AG20443 (cell line): Measurements from ENCODE around the gene DCUN1D4.
A peak's percentile ranks its signal among the peaks of the same experiment; 100 is the strongest.

ENCODE experiments used
- DNase-seq: peaks from one replicate; pipeline ENCODE4 v3.0.0; 2012; ENCODE audit warnings: low spot score, mixed read lengths

The DCUN1D4 gene

DNA sequence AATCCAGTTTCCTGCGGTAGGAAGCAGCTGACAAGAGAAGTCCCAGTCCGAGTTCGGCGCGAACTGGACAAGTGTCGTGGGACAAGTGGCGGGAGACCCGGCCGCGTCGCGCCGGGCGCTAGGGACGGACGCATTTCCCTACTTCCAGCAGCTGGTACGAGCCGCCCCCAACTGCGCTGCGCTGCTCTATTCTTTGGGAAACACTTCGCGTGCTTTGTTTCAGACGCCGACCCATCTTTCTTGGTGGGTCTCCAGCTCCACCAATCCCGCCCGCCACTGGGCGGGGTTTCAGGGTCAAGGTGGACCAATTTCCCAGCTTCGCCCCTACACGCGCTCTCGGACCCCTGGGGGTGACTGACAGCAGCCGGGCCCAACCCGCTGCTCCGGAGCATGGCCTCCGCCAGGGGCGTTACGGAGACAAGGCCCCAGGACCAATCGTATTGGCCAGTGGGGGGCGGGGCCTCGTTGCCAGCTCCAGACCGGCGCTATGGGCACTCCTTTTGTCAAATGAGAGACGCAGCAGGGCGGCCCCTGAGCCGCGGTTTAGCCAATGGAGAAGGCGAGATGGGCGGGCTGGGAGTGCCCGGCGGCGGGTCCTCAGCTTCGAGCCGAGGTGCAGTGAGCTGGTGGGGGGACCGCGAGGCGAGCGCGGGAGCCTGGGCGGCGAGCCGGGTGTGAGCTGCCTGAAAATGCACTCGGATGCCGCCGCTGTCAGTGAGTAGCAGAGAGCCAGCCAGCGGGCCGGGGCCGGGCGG, at the start of gene DCUN1D4:
DCUN1D4 (plus strand) TSS at position 600 of the 755 bp plus-strand sequence; CDS start at position 690, 90 bp downstream.
- peak; percentile 100 for DNase-seq

DNA sequence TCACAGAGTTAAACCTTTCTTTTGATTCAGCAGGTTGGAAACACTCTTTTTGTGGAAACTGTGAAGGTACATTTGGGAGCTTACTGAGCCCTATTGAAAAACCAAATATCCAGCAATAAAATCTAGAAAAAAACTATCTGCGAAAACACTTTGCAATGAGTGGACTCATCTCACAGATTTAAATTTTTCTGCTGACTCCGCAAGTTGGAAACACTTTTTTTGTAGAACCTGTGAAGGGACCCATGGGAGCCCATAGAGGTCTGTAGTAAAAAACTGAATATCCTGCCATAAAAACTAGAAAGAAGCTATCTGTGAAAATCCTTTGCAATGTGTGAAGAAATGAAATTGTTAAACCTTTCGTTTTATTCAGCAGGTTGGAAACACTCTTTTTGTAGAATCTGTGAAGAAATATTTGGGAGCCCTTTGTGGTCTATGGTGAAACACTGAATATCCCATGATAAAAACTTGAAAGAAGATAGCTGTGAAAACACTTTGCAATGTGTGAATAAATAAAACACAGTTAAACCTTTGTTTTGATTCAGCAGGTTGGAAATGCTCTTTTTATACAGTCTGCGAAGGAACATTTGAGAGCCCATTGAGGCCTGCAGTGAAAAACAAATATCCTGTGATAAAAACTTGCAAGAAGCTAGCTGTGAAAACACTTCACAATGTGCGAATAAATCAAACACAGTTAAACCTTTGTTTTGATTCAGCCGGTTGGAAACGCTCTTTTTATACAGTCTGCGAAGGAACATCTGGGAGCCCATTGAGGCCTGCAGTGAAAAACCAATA, 22.3 kb upstream of the DCUN1D4 start:
- no peak for DNase-seq

GRCh38 chr4:51825341-51825740, 17.6 kb upstream of the DCUN1D4 start:
- DNase-seq: no peak

DNA sequence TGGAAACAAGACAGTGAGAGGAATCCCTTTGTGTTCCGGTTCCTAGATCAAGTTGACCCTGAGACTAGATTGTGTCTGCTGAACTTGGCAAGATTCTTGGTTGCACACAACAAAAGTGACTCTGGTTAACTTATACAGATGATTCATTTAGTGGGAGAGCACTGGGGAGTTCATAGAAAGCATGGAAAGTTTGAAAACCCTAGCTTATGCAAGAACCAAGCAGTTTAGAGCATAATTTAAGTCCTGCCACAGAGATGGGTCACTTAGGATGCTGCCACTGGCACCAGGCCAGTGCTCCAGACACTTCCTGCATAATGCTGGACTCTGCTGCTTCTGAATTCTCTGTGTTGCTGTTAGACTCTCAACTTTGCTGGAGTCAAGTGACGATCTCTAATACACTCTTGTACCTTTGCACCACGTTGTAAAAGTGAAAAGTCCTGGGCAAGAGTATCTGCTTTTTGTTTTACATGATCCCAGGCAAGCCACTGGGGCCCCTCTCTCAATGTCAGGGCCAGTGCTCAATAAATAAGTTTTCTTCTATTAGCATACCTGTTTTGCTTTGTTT, 12.7 kb upstream of the DCUN1D4 start:
- DNase-seq: no peak

DNA sequence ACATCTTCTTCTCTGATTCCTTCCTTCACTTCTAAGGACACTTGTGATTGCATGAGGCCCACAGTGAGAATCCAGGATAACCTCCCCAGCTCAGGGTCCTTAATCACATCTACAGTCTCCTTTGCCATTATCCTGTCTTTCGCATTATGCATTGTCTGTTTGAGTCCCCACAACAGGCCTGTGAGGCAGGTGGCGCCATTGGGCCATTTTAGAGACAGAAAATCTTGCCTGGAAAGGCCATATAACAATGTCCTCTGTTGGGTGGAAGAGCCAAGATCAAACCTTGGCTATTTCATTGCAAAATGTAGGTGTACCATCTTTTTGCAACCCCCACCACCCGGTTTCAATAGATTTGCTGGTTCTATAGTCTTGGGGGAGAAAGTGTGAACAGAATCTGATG, 11.8 kb upstream of the DCUN1D4 start:
- DNase-seq: peak; percentile 63

DNA sequence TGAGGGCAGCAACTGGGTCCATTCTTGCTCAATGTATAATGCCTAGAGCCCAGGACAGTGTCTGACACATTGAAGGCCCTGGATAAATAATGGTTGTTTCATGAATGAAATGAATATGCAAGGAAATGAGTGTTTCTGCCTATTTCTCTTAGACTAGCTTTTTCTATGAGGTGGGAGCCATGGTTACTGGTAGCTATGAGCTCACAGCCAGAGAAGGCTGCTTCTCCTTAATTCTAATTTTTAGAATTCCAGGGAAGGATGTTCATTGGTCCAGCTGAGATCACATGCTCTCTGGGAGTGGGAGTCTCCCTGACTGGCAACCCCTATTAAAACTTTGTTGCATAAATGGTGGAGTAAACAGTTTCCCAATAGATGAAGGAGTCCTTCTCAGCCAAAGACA, 9.7 kb upstream of the DCUN1D4 start:
- DNase-seq: no peak

DNA sequence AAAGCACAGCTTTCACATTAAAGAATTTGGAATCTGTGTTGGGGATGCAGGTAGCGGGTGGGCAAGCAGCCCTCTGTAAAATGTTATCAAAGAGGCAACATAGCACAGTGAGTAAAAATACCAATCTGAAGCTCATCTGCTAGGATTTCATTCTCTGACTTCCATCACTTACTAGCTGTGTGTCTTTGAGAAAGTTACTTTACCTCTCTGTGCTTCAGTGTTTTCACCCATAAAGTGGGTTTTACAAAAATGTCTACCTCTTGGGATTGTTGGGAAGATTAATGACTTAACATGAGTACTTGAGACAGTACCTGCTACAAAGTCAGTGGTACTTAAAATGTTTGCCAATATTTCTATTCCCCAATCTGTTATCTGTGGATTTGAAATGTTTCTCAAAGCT, 7.9 kb upstream of the DCUN1D4 start:
- no peak for DNase-seq

- no peak for DNase-seq
Observed at GRCh38 chr4:51835855-51836254, 7.1 kb upstream of the DCUN1D4 start.

DNA sequence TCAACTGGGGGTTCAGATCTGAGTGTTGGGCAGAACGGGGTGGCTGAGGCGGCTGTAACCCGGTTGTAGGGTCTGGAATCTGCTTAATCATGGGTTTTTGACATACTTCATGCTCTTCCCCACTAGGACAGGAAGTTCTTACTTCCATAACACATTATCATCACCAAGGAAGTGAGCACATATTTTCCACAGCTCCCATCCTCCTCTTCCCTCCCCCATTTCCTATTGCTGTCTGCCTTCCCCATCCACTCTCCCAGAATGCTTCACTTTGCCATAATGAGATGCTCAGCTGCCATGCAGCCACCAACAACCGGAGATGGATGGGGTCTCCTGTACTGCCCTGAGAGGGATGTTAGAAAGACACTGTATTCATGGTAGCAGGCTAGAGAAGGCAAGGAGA, 6.4 kb upstream of the DCUN1D4 start:
- DNase-seq: no peak

DNA sequence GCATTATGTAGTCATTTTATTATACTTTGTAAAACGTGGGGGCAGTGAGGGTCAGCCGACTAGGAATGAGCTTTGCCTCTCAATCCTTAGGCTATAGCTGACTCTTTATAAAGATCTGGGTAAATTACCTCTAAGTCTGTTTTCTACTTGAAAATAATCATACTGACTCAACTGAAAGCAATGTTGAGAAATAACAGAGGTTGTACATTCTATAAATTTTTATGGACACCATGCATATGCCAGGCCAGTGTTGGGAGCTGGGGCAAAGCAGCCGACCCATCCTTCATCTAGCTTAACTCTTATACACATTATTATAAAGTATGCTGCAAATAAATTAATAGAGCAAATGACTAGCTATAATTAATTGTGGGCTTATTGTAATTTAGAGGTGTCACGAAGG, 2.2 kb upstream of the DCUN1D4 start:
- DNase-seq: no peak

DNA sequence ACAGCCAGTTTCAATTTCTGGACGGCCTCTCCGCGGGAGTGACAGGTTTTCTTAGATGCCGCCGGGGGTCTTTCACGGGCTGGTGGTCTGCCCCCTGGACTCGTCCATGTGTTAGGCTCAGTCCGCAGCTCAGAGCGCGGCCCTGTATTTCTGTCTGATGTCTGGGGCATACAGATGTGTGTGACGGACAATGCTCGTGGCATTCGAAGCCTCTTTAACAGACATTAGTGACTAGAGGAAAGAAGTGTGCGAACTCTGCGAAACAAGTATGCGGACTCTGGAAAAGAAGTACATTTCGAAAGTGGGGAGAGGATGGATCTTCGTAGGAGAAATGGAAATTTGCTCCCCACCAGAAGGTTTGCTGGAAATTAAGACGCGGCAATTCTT, 793 bp upstream of the DCUN1D4 start:
- DNase-seq: peak; percentile 42

DNA sequence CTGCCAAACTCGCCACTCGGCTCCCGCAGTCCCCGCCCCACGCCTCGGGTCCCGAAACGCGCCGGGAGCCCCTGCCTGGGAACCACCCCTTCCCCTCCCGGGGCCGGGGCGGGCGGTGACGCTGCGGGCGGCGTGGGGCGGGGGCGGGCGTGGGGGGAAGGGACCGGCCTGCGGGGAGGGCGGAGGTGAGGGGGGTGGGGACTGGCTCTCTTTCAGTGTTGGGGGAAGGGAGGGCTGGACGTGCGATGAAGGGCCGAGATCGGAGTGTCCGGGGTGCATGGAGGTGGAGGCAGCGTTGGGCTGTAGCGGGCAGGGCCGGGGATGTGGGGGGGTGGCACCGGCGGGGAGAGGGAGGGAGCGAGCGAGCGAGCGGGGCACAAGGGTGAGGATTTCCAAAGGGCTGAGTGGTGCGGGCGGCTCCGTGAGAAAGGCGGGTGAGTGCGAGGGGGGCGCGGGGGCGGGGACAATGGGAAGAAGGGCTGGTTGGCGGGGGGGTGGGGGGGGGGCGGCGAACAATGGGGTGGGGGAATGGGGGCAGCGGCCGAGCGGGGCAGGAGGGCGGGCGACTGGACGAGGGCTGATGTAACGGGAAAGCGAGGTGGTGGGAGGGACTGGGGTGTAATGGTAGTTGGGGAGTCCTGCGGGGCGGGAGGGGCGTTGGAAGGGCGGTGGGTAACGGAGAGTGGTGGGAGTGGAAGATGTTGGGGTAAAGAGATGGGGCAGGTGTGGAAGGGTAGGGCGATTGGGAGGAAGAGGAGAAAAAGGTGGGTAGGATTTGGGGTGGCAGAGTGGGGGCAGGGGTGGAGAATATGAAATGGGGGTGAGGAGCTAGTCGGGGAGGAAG, 578 bp downstream of the DCUN1D4 start:
- peak; percentile 66 for DNase-seq

DNA sequence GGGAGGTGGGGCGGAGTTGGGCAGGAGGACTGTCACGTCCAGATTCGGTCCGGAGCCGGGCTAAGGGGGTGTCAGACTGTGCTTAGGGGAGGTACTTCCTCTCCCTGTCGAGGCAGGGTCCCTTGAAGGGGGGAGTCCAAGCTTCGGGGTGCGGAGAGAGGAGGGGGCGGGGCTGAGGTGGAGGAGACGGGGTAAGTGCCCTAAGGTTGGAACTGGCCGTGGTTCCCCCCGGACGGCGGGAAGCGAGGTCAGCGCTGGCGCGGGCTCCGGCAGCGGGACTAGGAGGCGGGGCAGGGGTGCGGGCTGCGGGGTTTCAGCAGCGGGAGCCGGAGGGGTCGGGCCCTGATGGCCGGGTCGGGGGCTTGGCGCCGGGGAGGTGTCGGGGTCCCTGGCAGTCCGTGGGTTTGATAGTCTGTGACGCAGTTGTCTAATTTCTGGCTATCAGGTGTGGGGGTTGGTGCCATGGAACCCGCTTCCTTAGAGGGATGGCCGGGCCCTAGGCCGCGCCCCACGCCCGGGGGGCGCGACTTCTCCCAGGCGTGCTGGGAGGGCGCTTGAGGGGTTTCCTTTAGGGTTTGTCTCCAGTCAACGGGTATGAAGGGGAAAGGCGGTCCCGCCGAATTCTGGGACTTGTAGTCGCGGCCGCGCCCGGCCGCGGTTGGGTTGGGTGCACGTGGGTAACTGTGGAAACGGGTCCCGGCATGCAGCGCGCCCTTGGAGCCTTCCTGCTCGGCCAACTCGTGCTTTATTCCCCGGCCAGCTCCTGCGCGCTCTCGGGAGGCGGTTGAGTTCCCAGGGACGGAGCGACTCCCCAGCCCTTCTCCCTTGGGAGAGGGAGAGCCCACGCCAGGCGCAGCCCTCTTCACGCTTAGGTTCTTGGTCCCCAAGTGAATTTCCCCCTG, 1.5 kb downstream of the DCUN1D4 start:
- DNase-seq: peak; percentile 90

- no peak for DNase-seq
Observed at GRCh38 chr4:51845055-51845426, 2.1 kb downstream of the DCUN1D4 start.

DNA sequence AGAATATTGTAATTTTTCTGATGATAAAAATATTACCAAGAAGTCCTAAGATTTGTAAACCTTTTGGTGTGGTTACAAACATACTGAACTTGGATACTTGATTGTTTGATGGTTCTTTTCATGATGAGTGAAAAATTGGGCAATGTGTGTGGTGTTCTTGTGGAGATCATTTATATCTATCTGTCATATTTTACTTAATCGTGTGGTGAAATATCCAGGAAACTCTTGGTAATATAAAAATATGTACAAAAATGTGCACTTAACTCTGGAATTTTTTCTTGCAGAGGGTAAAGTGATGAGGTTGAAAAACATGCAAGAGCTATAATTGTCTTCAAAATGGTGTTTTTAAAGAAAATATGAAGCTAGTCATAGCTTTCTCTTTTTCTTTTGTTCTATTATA, 2.8 kb downstream of the DCUN1D4 start:
- no peak for DNase-seq

- no peak for DNase-seq
Observed at GRCh38 chr4:51849430-51849829, 6.5 kb downstream of the DCUN1D4 start.

DNA sequence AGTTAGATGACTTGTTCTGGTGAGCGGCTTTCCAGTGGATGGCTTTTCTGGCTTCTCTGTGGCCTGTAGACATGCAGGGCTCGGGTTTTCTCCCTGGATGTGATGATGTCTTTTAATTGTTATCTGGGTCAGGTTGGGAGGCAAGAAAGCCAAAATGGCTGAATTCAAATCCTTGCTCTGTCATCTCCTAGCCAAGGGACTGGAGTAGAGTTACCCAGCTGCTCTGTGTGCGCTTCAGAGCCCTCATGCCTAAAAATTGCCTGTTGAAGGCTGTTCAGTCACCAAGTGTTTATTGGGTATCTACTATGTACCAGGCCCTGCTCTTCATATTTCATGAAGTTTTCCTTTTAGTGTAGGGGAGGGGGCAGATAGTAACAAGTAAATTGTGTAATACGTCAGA, 7.3 kb downstream of the DCUN1D4 start:
- DNase-seq: no peak

GRCh38 chr4:51851090-51851936, 8.4 kb downstream of the DCUN1D4 start:
- DNase-seq: no peak

GRCh38 chr4:51851937-51852290, 9.0 kb downstream of the DCUN1D4 start:
- no peak for DNase-seq

- DNase-seq: no peak
Observed at GRCh38 chr4:51853027-51853682, 10.2 kb downstream of the DCUN1D4 start.
